Activated CD4-positive, alpha-beta T cell treated with anti-CD3 and anti-CD28 coated beads, Interleukin-2, amount 50 U/mL, for 48 hours (primary cell): ENCODE results near the gene ETV5.

Experiments used
- DNase-seq, 2 experiments: peaks; one replicate each; pipeline ENCODE4 v3.0.0-alpha.2; 2020

The ETV5 gene

DNA sequence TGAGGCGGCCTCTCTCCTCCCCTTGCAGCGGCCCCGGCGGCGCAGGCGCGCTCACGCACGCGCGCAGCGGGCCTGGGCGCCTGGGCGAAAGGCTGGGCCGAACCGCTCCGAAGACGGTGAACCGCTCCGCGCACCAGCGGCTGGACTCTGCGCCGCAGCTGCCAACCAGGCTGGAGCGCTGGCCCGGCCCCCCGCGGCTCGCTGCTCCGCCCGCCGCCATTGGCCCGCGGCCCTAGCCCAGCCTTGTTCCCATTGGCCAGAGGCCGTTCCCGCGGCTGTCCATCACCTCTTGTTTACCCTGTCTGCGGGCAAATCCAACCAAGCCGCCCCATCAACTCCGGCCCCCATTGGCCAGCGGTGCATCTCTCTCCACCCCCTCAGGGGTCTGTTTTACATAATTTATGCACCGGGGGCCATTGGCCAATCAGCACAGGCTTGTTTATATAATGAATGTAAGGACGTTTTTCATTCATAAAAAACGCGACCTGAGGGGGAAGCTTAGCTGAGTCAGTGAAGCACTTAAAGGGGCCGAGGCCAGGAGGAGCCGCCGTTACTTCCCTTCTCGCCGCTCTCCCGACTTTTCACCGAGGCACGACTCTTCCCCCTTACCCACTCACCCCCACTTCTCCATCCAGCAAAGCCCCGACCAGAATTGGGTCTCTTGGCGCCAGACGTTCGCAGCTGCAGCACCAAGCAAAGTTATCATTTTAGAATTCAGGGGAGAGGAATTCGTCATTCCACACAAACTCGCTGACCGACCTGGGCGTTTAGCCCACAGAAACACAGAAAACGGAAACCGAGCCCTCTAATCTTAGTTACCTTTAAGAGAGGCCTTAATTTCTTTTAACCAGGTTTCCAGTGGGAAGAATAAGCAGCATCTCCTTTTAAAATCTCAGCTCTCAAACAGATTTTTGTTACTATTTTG, at the start of gene ETV5:
Gene ETV5, minus strand, starts transcription at position 149 of the 925 bp plus-strand sequence. CDS start 3,221 bp downstream, outside the sequence.
- DNase-seq, result peak; percentile 91 to 93

DNA sequence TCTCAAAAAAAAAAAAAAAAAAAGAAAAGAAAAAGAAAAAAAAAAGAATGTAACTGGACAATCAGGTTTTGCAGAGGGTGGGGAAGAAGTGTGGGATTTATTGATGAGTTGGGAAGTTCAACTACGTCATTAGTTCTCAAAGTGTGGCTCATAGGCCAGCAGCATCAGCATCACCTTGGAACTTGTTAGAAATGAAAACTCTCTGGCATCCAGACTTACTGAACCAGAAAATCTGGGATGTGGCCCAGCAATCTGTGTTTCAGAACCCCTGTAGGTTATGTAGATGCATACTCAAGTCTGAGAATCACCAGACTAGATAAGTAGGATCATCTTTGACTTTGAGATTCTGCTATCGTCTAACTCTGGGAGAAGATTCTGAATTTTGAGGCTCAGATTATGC, 45.8 kb upstream of the ETV5 start:
- DNase-seq, result no peak

DNA sequence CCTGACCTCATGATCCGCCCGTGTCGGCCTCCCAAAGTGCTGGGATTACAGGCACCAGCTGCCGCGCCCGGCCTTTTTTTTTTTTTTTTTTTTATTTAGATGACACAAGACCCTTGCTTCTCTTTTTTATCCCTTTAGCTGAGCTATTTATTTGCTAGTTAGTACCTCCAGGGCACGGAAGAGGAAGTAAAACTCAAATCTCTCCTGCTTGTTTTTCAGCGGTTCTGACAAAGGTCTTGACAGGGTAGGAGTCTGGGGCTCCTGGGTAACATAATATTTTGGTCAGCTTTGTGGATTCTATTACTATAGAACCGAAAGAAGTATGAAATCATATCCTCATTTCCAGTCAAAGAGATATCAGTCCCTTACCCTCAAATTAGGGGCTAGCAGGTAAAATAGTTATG, 44.0 kb upstream of the ETV5 start:
- DNase-seq, result no peak

DNA sequence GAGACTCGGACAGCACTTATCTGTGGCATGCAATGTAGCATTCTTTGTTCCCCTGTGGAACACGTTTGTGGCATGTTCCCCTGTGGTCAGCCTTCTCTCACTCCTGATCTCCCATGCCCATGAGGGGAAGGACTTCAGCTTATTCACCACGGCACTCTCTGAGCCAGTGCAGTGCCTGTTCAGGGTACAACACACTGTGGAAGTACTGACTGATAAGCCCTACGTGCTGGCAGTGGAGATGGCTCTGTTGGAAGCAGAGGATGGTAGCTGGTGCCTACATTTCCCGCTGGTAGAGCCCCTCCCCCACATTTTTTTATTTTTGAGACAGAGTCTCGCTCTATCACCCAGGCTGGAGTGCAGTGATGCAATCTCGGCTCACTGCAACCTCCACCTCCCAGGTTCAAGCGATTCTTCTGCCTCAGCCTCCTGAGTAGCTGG, 43.5 kb upstream of the ETV5 start:
- no peak for DNase-seq

DNA sequence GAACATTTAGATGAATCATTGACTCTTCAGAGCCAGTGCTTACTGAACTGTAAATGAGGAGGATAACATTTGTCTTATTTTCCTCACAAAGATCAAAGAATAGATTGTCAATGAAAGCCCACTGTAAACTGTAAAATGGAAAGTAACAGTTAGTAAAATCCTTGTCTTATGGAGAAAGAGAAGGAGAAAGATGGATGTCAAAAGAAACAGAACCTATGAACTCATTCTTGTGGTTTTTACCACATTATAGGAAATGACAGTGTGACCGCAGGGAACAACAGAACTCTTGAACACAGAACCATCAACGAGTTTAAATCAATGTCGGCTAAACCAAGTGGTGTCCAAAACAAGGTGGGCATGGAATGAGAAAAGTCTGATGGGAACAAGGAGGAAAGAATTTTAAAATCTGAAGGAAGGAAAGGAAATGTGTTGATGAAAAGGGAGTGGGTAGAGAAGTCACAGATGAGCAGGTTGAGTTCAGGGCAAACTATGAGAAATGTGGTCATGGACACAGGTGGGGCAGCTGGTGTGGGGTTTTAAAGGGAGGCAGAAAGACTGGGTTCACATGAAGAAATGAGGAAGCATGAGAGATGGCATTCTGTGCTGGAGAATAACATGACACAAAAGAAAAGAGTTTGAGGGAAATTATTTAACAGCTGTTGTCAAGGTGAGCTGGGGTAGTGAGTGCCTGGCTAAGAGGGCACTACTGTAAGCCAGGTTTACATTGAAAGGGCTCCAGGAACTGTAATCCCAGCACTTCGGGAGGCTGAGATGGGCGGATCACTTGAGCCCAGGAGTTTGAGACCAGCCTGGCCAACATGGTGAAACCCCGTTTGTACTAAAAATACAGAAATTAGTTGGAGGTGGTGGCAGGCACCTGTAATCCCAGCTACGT, 42.4 kb upstream of the ETV5 start:
- no peak for DNase-seq

DNA sequence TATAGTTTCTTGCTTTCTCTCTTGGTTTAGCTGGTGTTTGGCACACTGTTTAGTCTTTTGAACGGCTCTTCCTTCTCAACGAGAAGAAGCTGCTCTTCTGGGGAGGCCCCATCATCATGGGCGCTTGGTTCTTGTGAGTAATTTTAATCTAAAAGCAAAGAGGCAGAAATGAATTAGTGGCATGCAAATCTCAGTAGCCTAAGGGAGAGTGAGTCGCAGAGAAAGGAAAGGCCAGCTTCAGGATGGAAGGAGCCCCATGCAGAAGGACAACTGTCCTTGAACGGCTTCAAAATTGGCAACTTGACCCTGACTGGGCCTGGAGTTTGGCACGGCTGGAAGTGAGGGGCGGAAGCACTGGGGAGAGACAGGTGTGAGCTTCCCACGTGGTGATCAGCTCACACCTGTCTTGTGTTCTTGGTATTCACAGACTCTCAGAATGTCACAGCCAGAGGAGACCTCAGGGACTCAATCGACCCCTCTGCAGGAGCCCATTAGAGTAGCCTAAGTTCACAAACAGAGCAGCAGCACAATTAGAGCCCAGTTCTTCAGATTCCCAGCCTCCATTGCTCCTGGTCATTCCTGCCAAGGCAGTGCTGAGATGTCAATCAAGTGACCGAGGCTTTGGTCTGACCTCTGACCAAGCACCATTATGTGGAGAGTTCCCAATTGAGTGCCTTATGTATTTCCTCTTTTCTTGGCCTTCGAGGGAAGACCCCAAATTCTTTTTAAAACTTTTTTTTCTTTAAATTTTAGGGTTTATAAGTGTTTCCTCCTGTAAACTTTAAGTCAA, 41.3 kb upstream of the ETV5 start:
- DNase-seq, result no peak

DNA sequence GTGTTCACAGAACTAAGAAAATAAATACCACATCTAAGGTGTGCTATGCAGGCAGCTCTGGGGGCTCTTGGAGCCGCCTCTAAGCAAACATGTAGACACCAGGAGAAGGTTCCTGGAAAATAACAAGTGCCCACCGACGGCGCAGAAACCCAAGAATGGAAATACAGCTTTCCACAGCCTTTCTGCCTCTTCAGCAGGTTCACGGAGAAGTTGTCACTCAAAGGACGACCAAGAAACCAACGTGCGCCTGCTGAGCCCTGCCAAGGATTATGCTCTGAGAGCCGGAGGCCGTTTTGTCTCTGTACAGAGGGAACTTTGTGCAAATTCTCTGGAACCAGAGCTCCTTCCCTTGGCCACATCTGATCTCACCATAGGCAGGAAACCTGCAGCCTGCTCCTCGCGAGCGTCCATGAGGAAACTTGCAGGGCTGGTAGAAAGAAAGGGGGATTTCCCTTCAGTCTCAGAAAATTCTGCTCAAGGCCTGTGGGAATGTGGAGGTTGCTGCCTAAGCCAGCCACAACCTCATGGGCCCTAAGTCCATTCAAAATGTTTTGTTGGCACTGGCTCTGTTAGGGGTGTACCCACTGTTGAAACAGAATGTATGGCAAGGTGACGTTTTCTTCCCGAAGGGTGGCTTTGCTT, 40.6 kb upstream of the ETV5 start:
- no peak for DNase-seq

DNA sequence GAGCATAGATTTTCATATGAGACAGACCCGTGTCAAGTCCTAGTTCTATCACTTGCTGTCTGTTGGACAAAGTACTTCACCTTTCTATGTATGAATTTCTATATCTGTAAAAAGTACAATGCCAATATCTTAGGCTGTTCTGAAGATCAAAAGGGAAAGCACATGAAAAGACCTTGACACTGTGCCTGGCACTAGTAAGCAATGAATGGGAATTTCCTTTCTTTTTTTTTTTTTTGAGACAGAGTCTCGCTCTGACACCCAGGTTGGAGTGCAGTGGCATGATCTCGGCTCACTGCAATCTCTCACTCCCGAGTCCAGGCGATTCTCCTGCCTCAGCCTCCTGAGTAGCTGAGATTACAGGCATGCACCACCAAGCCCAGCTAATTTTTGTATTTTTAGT, 35.4 kb upstream of the ETV5 start:
- DNase-seq, result no peak

DNA sequence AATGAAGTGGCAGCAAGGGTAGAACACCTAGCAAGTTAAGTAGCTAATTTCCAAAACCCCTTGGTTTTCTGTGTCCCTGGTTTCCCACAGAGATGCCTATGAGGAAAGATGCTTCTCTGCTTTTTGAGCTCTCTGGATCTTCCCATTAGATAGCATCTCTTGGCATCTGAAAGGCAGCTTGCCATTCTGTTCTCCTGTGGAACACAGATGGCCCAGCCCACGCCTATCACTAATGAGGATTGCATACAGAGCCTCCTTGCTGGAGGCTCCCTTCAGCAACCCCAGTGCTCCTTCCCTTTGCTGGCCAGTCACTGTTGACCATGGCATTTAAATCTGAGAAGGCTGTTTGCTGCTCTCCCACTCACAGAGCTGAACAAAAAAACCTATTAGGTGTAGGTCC, 34.4 kb upstream of the ETV5 start:
- DNase-seq, result no peak

DNA sequence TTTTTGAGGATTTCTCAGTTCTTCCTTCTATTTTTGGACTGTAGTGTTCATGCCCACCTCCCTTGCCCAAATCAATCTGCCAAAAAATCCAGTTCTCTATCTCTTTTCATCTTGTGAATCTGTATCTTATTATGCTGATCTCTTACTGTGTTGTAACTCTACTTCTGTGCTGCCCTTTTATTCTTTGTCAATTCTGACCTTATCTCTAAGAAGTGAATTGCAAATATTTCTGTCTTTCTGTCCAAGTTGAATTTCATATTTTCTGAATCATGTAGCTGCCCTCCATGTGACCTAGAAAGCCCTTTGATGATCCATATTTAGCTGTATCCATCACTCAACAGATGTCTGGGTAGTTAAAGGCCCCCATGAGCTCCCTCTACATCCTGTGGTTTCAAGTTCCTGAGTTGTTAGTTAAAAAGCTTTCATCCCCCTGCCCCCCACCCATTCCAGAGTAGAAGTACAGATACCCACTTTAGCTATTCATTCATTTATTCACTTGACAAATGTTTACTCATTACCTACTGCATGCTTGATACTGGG, 33.6 kb upstream of the ETV5 start:
- DNase-seq, result no peak

DNA sequence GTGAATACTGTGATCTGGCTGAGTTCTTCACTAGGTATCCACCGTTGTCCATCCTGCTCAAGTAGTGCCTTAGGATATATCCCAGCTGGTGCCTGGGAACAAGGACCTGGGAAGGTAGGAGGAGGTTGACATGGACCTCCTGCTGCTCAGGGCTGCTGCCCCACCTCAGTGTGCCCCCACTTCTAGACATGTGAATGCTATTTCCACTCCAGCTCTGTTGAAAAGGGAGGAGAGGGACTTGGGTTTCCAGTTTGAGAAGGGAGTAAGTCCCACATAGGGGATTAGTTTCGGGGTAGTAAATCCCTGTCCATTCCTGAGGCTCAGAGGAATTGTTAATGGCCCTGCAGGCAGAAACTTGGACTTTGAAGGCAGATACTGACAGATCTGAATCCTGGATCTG, 32.9 kb upstream of the ETV5 start:
- no peak for DNase-seq

DNA sequence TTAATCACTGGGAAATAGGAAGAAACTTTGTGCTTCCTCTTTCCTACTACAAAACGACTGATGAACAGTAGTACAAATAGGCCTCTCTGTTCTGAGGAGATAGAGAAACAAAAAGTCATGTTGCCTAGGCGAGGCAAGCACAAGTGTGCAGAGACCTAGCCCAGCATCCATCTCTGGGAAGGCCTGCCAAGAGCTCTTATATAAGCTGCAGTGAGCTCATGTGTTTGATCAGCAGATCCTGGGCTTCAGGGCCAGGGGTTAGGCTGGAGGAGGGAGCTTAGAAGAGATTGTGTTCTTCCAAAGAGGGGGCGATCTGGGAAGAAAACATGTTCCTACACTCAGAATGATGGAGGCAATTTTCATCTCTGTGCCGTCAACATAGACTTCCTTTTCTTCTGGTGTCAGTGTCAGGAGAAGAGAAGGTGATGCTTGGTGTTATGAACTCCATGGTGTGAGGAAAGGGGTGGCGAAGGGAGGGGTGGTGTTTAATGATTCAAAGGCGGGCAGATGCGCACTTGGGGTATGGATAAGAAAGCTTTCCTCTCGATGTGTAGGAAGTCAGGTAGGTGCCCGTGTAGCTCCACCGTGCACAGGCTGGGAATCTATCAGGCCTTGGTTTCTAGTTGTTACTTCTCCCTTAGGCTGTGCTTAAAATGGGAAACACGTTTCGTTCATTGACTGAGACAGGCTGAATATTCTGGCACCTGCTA, 29.5 kb upstream of the ETV5 start:
- DNase-seq, result no peak

DNA sequence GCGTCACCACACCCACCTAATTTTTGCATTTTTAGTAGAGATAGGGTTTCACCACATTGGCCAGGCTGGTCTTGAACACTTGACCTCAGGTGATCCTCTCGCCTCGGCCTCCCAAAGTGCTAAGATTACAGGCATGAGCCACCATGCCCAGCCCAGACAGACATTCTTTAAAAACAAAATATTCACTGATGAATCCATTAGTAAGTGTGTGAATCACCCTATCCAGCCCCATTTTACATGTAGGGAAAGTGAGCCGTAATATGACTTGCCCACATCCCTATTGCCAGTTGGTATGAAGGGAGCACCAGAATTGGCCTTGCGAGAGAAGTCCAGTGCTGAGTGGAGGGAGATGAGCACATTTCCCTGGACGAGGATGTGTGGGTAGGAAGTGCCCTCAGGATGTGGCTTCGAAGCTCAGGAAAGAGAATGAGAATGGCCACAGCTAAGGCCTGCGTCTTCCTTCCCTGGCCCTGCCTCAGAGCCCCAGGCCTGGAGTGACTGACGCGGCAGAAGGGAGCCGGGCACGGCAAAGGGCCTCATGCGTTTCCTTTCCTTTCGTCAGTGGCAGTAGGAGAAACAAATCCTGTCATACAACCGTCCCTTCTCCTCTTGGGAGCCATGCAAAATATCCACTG, 28.3 kb upstream of the ETV5 start:
- DNase-seq, result no peak

DNA sequence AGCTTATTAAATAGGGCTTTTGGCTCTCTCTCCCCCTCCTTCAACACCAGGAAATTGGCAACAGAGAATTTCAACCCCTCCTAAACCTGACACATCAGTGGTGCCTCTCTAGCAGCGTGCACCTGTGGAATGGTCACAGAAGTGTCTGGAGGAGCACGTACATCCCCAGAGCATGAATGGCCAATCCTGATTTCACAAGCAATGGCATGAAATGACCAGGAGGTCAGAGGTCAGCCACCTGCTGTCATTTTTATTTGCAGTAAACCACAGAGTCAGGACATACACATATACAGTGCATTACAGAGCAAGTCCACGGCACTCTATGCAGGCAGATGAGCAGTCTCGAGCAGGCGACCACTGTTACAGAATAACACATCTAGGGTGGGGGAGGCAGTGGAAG, 25.1 kb upstream of the ETV5 start:
- no peak for DNase-seq

DNA sequence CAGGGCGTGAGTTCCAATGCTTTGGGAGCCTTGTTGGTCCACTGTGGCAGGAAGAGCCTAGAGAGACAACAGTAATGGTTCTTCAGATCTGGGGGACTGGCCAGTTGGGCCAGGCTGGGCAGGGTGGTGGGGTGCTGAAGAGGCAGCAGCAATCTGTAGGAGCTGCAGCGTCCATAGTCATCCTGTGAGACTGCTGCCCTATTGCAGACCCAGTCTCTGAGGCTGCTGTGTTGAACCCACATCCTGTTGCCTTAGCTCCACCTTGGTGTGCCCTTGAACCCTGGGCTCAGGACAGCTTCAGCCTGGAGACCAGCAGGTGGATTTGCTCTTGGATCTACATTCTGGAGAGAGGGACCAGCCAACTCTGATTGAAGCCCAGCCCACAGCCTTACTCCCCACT, 23.6 kb upstream of the ETV5 start:
- DNase-seq, result no peak

DNA sequence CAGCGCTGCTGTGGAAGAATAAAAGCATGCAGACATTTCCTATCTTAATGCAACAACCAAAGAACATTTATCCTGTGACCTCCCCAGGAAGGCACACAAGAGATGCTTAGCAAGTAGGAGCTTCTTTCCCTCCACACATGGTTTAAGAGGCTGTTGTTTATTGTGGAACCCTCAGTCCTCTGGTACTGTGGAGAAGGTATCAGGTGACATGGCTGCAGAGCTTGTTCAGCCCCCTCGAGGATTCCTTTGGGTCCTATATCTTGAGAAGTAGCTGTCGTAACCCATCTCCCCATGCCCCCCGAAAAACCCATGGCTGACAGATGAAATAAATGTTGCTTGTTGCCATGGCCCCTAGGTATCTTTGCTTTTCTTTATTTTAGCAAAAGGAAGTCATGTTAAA, 20.3 kb upstream of the ETV5 start:
- DNase-seq, result no peak

DNA sequence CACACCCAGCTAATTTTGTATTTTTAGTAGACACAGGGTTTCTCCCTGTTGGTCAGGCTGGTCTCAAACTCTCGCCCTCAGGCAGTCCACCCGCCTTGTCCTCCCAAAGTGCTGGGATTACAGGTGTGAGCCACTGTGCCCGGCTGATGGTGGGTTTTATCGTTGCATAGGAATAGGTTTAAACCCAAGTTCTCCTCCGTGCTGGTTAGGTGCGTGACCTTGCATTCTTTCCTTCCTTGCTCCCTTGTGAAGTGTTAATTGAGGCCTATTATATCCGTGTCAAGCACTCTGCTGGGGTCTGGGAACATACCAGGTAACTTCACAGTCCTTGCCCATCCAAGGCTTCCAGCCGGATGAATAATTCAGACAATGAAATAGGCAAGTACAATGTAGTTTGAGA, 19.3 kb upstream of the ETV5 start:
- no peak for DNase-seq

DNA sequence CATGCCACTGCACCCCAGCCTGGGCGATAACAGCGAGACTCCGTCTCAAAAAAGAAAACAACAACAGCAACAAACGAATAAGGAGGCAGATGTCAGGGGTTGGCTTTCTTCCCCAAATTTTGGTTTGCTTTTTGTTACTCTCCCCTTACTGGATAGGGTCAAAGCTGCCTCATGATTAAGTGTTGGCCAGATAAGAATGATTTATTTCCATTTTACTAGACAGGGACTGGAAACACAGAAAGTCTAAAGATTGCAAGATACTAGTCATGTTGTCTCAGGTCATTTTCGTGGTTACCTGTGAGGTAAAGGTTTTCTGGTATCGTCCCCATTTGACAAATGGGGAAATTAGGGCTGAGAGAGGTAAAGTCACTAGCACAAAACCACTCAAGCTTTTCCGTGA, 18.6 kb upstream of the ETV5 start:
- no peak for DNase-seq

DNA sequence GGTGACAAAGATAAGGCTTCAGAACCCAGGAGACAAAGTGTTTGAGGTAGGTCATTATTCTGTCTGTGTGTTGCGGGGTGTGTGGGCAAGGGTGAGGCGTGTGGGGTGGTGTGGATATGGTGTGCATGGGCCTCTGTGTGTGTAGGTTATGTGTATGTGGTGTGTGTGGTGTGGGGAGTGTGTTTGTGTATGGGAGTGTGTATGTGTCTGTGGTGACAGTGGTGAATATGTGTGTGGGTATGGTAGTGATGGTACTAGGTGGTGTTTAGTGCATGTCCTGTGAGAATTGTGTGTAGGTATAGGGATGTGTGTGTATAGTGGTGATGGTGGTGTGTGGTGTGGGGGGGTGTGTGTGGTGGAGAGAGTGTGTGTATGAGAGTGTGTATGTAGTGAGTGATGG, 16.2 kb upstream of the ETV5 start:
- no peak for DNase-seq

DNA sequence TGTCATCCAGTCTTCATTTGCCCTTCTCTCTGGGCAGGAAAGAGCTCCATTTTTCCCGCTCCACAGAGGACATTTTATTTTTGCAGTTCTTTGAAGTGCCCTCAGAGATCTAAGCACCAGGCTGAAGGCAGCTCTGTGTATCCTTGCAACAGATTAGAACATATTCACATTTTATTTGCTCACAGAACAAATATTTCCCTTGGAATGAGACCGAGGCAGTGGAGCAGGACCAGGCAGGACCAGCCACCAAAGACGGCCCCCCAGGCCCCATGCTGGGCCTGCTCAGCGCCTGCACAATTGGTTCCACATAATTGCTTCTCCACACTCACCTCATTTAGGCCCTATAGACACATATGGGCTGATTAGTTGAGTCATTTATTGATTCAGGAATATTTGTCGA, 15.7 kb upstream of the ETV5 start:
- no peak for DNase-seq

DNA sequence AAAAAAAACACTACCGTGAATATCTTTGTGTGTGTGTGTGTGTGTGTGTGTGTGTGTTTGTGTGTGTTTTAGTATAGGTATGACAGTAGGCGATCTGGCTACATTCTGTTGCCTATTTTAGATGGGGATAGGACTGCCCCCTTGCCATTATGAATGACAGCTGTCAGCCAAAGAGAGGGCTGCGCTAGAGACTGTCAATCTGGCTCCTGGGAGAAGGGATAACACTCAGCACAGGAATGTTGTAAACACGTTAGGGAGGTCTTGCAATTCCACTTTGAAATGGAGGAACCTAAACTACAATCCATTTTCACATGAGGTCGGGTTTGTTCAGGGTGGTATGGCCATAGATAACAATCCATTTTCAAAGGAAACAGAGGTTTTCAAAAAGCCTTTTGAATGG, 14.1 kb upstream of the ETV5 start:
- no peak for DNase-seq
